Measurements from ENCODE around the gene SLC12A5. TPM values are rescaled to one million over a fixed set of nuclear protein-coding genes. Genes with fewer than 3 reads are reported as not detected.

The SLC12A5 gene
- total RNA-seq: 0.56 and 0.98 TPM in 2 replicates

DNA sequence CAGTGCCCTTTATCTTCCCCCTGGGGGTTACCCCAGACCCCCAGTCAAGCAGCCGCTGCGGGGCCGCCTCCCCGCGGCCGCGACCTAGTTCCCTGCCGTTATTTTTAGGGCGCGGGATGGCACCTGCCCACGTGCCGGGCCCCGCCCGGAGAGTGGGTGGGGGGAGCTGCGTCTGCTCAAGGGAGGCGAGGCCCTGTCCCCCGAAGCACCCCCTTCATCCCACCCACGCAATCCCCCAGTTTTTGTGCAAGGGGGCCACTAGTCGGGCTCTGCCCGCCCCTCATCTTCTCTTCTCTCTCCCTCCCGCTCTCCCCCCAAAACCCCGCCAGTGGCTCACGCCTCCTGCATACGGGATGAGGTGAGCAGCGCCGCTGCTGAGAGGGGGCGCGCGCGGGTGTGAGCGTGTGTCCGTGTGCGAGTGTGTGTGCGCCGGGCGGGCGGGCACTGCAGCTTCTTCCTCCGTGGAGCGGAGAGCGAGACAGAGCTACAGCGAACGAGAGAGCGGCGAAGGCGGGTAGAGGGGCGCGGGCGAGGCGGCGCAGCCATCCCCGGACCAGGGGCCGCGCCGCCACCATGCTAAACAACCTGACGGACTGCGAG is at the start of gene SLC12A5:
SLC12A5 (plus strand) TSS at position 444 of the 600 bp plus-strand sequence; CDS start at position 574, 130 bp downstream.

DNA sequence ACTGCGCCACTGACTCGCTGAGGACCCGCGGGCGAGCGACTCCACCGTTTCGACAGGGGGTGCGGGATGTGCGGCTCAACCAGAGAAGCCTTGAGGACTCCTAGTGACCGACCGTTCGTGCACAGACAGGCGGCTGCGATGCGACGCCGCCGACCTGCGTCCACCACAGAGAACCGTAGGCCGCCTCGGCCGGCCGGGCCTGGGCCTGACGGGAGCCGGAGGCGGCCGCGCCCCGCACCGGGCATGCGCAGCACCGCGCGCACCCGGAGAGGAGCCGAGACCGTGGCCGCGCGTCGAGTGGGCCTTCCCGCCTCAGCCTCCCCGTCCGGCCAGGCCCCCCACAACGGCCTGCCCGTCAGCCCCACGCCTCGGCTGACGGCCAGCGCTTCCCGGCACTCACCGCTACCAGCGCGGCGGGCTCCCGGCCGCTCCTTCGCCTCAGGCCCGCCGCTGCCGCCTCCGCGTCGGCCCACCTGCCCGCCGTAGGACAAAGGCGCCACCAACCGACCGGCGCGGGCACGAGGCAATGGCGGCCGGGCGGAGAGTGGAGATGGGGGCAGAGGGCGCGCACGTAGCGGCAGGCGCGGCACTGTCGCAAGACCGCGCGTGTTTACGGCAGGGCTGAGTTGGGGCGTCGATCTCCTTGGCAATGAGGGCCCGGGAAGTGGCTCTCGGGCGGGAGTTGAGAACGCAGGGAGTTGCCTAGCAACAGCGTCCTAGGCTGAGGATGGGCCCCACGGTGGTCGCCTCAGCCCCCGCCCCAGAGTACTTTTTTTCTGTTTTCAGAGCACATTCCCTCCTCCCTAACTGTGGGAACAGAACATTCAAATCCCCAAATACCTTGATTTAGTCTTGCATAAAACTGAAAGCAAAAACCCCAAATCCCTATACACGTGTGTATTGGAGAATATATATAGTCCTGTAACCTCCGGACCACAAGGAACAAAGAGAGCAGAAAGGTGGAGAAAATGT is 60.7 kb downstream of the SLC12A5 start, which contains the start of gene NCOA5:
NCOA5 (minus strand) TSS at position 546 of the 972 bp plus-strand sequence. CDS start 10,538 bp downstream, outside the sequence.

Other genes with a start within 250 kb of the SLC12A5 start
- gene WFDC3, start 237.3 kb upstream of the SLC12A5 start, total RNA-seq: 0.56 and 1.1 TPM in 2 replicates
- 10.8 and 24.2 TPM in 2 replicates for gene DNTTIP1, start 237.3 kb upstream of the SLC12A5 start, total RNA-seq
- 95.7 and 112 TPM in 2 replicates for gene UBE2C, start 216.6 kb upstream of the SLC12A5 start, total RNA-seq
- 0.21 TPM in 1 of 2 replicates, not detected in the other for gene TNNC2, start 201.9 kb upstream of the SLC12A5 start, total RNA-seq
- 23.2 and 37.3 TPM in 2 replicates for gene SNX21, start 195.4 kb upstream of the SLC12A5 start, total RNA-seq
- gene ACOT8, start 171.8 kb upstream of the SLC12A5 start, total RNA-seq: 46.7 and 50.1 TPM in 2 replicates
- gene ZSWIM3, start 171.6 kb upstream of the SLC12A5 start, total RNA-seq: 0.74 and 2.4 TPM in 2 replicates
- gene ZSWIM1, start 148.0 kb upstream of the SLC12A5 start, total RNA-seq: 6.8 and 9.0 TPM in 2 replicates
- gene SPATA25, start 141.6 kb upstream of the SLC12A5 start, total RNA-seq: 0.33 TPM in 1 of 2 replicates, not detected in the other
- 2.0 and 2.3 TPM in 2 replicates for gene NEURL2, start 138.0 kb upstream of the SLC12A5 start, total RNA-seq
- 24.1 and 39.4 TPM in 2 replicates for gene CTSA, start 137.9 kb upstream of the SLC12A5 start, total RNA-seq
- gene PLTP, start 117.1 kb upstream of the SLC12A5 start, total RNA-seq: 68.9 and 99.4 TPM in 2 replicates
- gene PCIF1, start 94.5 kb upstream of the SLC12A5 start, total RNA-seq: 11.2 and 19.6 TPM in 2 replicates
- 10.8 and 15.0 TPM in 2 replicates for gene ZNF335, start 57.0 kb upstream of the SLC12A5 start, total RNA-seq
- gene MMP9, start 20.3 kb upstream of the SLC12A5 start, total RNA-seq: 10.5 and 10.7 TPM in 2 replicates
- 12.7 and 13.4 TPM in 2 replicates for gene NCOA5, start 60.7 kb downstream of the SLC12A5 start, total RNA-seq
- 6.2 and 7.8 TPM in 2 replicates for gene CD40, start 89.1 kb downstream of the SLC12A5 start, total RNA-seq